Measurements from ENCODE around the gene PTPRA. TPM values are rescaled to one million over a fixed set of nuclear protein-coding genes. Genes with fewer than 3 reads are reported as not detected.

Gene PTPRA
- total RNA-seq, 1 experiment from 2014 or later = 45.2 TPM

DNA sequence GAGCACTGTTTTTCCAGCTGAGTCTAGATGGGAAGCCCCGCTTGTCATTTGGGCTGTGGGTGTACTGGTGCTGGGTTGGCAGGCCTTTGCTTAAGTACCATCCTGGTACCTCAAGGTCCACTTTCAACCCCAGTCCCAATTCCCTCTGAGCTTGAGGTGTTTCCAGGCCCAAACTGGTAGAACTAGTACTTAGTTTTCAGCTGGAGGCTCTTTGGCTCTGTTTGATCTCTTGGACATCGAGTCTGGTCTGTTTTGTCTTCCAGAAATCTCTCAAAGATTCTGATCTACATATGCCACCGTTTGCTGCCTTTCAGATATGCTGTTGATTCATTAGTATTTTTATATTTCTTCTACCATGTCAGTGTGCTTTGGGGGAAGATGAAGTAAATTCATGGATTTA is 108.4 kb downstream of the PTPRA start:
- Histone ChIP-seq H3K27me3 (ENCODE audit: insufficient read depth, low read length) (no peaks in the 10 kb centered on the region), H4K8ac (replicated peaks; ENCODE audit: insufficient read length, low read depth, low read length) (no peak overlapping the region), H3K9ac (ENCODE audit: extremely low read depth, insufficient read length, low read length) (no peak overlapping the region), H2BK12ac (ENCODE audit: insufficient read length, low read depth, low read length) (no peak overlapping the region), H3K18ac (ENCODE audit: insufficient read length, low read depth, low read length) (no peak overlapping the region), H3K79me1 (ENCODE audit: insufficient read depth, low read depth, low read length, poor library complexity, severe bottlenecking) (no peaks in the 10 kb centered on the region), H3K14ac (ENCODE audit: insufficient read depth, low read length) (no peak overlapping the region), H4K91ac (ENCODE audit: insufficient read length, low read depth, low read length) (no peak overlapping the region), H3K23me2 (ENCODE audit: insufficient read length, low read depth, low read length, poor library complexity, severe bottlenecking) (no peaks in the 10 kb centered on the region), H2BK120ac (ENCODE audit: low read depth, low read length, poor library complexity, severe bottlenecking) (no peak overlapping the region), H2BK15ac (ENCODE audit: low read depth, low read length) (no peak overlapping the region), H2BK20ac (ENCODE audit: low read depth, low read length, poor library complexity, severe bottlenecking) (no peak overlapping the region), H3K27ac (ENCODE audit: insufficient read length, low read depth, low read length) (no peak overlapping the region), H3K4ac (ENCODE audit: low read depth, low read length) (no peak overlapping the region), H2BK5ac (ENCODE audit: insufficient read length, low read length) (no peak overlapping the region), H4K5ac (ENCODE audit: insufficient read length, low read depth, low read length) (no peak overlapping the region), H3K4me2 (ENCODE audit: insufficient read depth, insufficient read length, low read length) (no peak overlapping the region), H3K79me2 (ENCODE audit: insufficient read depth, low read length) (no peaks in the 10 kb centered on the region), H3T11ph (ENCODE audit: low read length) (no peak overlapping the region), H4K20me1 (ENCODE audit: control insufficient read depth, insufficient read depth, insufficient read length) (no peaks in the 10 kb centered on the region), H3K4me1 (ENCODE audit: insufficient read depth, low read length) (no peaks in the 10 kb centered on the region; the same call in 1 of the 2 replicates), H3K56ac (ENCODE audit: insufficient read length, low read depth, low read length) (no peak overlapping the region), H2AFZ (ENCODE audit: low read length) (no peak overlapping the region), H3K9me3 (ENCODE audit: control insufficient read depth, low read depth, low read length) (no peaks in the 10 kb centered on the region), H3K23ac (ENCODE audit: insufficient read length, low read depth, low read length) (no peak overlapping the region), H2AK5ac (ENCODE audit: insufficient read length, low read length) (no peak overlapping the region)
- DNase-seq = no peak
- Mint-ChIP-seq H3K27ac (no peak overlapping the region), H3K4me1 (peaks cover 4 to 10% of the 10 kb centered on the region in 2 experiments), H3K9me3 (no peaks in the 10 kb centered on the region), H3K27me3 (ENCODE audit: low read depth) (no peaks in the 10 kb centered on the region), H3K4me3 (no peak overlapping the region), H3K36me3 (ENCODE audit: insufficient read depth in 1 of 3, low read depth in 3 of 3) (peaks cover 0 to 5% (median 2%) of the 10 kb centered on the region in 3 experiments; a peak in 4 of 7 replicates)
- TF ChIP-seq, protein P1, sequence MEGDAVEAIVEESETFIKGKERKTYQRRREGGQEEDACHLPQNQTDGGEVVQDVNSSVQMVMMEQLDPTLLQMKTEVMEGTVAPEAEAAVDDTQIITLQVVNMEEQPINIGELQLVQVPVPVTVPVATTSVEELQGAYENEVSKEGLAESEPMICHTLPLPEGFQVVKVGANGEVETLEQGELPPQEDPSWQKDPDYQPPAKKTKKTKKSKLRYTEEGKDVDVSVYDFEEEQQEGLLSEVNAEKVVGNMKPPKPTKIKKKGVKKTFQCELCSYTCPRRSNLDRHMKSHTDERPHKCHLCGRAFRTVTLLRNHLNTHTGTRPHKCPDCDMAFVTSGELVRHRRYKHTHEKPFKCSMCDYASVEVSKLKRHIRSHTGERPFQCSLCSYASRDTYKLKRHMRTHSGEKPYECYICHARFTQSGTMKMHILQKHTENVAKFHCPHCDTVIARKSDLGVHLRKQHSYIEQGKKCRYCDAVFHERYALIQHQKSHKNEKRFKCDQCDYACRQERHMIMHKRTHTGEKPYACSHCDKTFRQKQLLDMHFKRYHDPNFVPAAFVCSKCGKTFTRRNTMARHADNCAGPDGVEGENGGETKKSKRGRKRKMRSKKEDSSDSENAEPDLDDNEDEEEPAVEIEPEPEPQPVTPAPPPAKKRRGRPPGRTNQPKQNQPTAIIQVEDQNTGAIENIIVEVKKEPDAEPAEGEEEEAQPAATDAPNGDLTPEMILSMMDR (conservative IDR thresholded peaks at IDR 0.05) = no peak
- no CpG with 5 or more reads among the region's 3 CpGs for WGBS (ENCODE audit: extremely low coverage, insufficient read length, low lambda C conversion rate)
